Neural cell (in vitro differentiated cells): ENCODE results near the gene STX8. TPM values are rescaled to one million over a fixed set of nuclear protein-coding genes. Genes with fewer than 3 reads are reported as not detected.

ENCODE experiments used
- H2AFZ ChIP-seq: fragments of 200-600, 300-800 bp; sonication (generic), shearing (Covaris generic); 2 replicates; pipeline ENCODE4 v1.6.0; 2014; ENCODE audit warnings: low read depth, mild to moderate bottlenecking, antibody characterized with exemption, low read length, moderate library complexity
- H3F3A ChIP-seq: fragments of 200-600 bp; shearing (Covaris generic); 2 replicates; pipeline ENCODE4 v1.6.1; 2016; ENCODE audit warnings: mild to moderate bottlenecking, moderate library complexity, mixed read lengths, antibody characterized with exemption, low read length; ENCODE audit not compliant: insufficient read depth, poor library complexity, severe bottlenecking
- H3K27ac ChIP-seq: fragments of 200-600, 300-800 bp; sonication (generic), shearing (Covaris generic); 2 replicates; pipeline ENCODE4 v1.5.1; 2014; ENCODE audit warnings: mild to moderate bottlenecking, low read length, moderate library complexity
- H3K27me3 ChIP-seq: fragments of 300-800, 200-600 bp; sonication (generic), shearing (Covaris generic); 2 replicates; pipeline ENCODE4 v1.6.0; 2014; ENCODE audit warnings: mild to moderate bottlenecking, low read depth, low read length, moderate library complexity; ENCODE audit not compliant: insufficient read depth
- H3K36me3 ChIP-seq: fragments of 300-800, 200-600 bp; sonication (generic), shearing (Covaris generic); 2 replicates; pipeline ENCODE4 v1.5.1; 2014; ENCODE audit warnings: mild to moderate bottlenecking, antibody characterized with exemption, low read length, moderate library complexity; ENCODE audit not compliant: insufficient read depth
- H3K4me2 ChIP-seq: fragments of 300-800, 200-600 bp; sonication (generic), shearing (Covaris generic); 2 replicates; pipeline ENCODE4 v1.6.0; 2014; ENCODE audit warnings: mild to moderate bottlenecking, low read length
- H3K4me3 ChIP-seq: fragments of 300-800, 200-600 bp; sonication (generic), shearing (Covaris generic); 2 replicates; pipeline ENCODE4 v1.5.1; 2014; ENCODE audit warnings: mild to moderate bottlenecking, low read length, moderate library complexity
- H3K79me2 ChIP-seq: fragments of 200-600 bp; shearing (Covaris generic); replicated peaks from 2 replicates; pipeline ENCODE4 v1.6.0; 2014; ENCODE audit warnings: mild to moderate bottlenecking, low read length, moderate library complexity; ENCODE audit not compliant: insufficient read depth
- H3K9ac ChIP-seq: fragments of 300-800, 200-600 bp; sonication (generic), shearing (Covaris generic); 2 replicates; pipeline ENCODE4 v1.6.1; 2016; ENCODE audit warnings: mild to moderate bottlenecking, low read length, mixed read lengths
- H3K9me2 ChIP-seq: fragments of 200-600 bp; shearing (Covaris generic); 2 replicates; pipeline ENCODE4 v1.6.1; 2016; ENCODE audit warnings: mild to moderate bottlenecking, low read length, mixed read lengths; ENCODE audit not compliant: insufficient read depth
- H3K9me3 ChIP-seq: fragments of 200-600, 300-800 bp; sonication (generic), shearing (Covaris generic); 2 replicates; pipeline ENCODE4 v1.6.1; 2016; ENCODE audit warnings: mild to moderate bottlenecking, mixed run types, low read length, moderate library complexity, mixed read lengths
- H4K20me1 ChIP-seq: fragments of 200-600 bp; shearing (Covaris generic); 2 replicates; pipeline ENCODE4 v1.6.1; 2016; ENCODE audit warnings: mild to moderate bottlenecking, mixed run types; ENCODE audit not compliant: insufficient read depth
- CTCF ChIP-seq: fragments of 450-650 bp; IDR thresholded peaks from 2 replicates; pipeline ENCODE4 v1.5.1; 2014; ENCODE audit warnings: antibody characterized with exemption, mild to moderate bottlenecking, moderate library complexity; ENCODE audit not compliant: poor library complexity, severe bottlenecking
- EP300 ChIP-seq: fragments of 450-650 bp; conservative IDR thresholded peaks from 2 replicates; pipeline ENCODE4 v1.6.1; 2014; ENCODE audit warnings: antibody characterized with exemption, mild to moderate bottlenecking, moderate library complexity; ENCODE audit not compliant: poor library complexity, severe bottlenecking
- EZH2 ChIP-seq: fragments of 200-600, 300-800 bp; shearing (Covaris generic), sonication (generic); IDR thresholded peaks from 2 replicates; pipeline ENCODE4 v1.6.1; 2014; ENCODE audit warnings: antibody characterized with exemption, low read length, borderline replicate concordance, mild to moderate bottlenecking; ENCODE audit not compliant: insufficient read depth, poor library complexity, severe bottlenecking
- MXI1 ChIP-seq: fragments of 450-650 bp; conservative IDR thresholded peaks from 2 replicates; pipeline ENCODE4 v1.6.1; 2014; ENCODE audit warnings: antibody characterized with exemption, mild to moderate bottlenecking; ENCODE audit not compliant: poor library complexity, severe bottlenecking
- POLR2AphosphoS5 ChIP-seq: IDR thresholded peaks from 2 replicates; pipeline ENCODE4 v1.6.1; 2012
- RAD21 ChIP-seq: fragments of 450-650 bp; conservative IDR thresholded peaks from 2 replicates; pipeline ENCODE4 v1.6.1; 2014; ENCODE audit warnings: antibody characterized with exemption, mild to moderate bottlenecking, moderate library complexity
- SMC3 ChIP-seq: fragments of 450-650 bp; conservative IDR thresholded peaks from 2 replicates; pipeline ENCODE4 v1.6.1; 2014; ENCODE audit warnings: antibody characterized with exemption, mild to moderate bottlenecking, moderate library complexity; ENCODE audit not compliant: poor library complexity
- polyA plus RNA-seq: library from polyadenylated mRNA; depleted of rRNA; stranded (reverse); fragments of >200 nt; gene quantifications from 2 replicates; pipeline ENCODE4 v1.2.3, GENCODE V29; 2014
- TF ChIP-seq, protein P1 (sequence below): IDR thresholded peaks from 2 replicates; pipeline ENCODE4 v1.6.1; 2012; ENCODE audit warnings: borderline replicate concordance

The STX8 gene
- polyA plus RNA-seq, 1 donor from 2014 or later: 100 TPM

- TF ChIP-seq POLR2AphosphoS5: no peak
- peak; percentile 28 for TF ChIP-seq EP300
- no peak for TF ChIP-seq MXI1
- TF ChIP-seq, protein P1, sequence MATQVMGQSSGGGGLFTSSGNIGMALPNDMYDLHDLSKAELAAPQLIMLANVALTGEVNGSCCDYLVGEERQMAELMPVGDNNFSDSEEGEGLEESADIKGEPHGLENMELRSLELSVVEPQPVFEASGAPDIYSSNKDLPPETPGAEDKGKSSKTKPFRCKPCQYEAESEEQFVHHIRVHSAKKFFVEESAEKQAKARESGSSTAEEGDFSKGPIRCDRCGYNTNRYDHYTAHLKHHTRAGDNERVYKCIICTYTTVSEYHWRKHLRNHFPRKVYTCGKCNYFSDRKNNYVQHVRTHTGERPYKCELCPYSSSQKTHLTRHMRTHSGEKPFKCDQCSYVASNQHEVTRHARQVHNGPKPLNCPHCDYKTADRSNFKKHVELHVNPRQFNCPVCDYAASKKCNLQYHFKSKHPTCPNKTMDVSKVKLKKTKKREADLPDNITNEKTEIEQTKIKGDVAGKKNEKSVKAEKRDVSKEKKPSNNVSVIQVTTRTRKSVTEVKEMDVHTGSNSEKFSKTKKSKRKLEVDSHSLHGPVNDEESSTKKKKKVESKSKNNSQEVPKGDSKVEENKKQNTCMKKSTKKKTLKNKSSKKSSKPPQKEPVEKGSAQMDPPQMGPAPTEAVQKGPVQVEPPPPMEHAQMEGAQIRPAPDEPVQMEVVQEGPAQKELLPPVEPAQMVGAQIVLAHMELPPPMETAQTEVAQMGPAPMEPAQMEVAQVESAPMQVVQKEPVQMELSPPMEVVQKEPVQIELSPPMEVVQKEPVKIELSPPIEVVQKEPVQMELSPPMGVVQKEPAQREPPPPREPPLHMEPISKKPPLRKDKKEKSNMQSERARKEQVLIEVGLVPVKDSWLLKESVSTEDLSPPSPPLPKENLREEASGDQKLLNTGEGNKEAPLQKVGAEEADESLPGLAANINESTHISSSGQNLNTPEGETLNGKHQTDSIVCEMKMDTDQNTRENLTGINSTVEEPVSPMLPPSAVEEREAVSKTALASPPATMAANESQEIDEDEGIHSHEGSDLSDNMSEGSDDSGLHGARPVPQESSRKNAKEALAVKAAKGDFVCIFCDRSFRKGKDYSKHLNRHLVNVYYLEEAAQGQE: no peak
- TF ChIP-seq RAD21: no peak
- TF ChIP-seq EZH2: no peak
- no peak for TF ChIP-seq SMC3
- TF ChIP-seq CTCF: no peak
Observed at GRCh38 chr17:9519583-9520272, 55.9 kb downstream of the STX8 start.

DNA sequence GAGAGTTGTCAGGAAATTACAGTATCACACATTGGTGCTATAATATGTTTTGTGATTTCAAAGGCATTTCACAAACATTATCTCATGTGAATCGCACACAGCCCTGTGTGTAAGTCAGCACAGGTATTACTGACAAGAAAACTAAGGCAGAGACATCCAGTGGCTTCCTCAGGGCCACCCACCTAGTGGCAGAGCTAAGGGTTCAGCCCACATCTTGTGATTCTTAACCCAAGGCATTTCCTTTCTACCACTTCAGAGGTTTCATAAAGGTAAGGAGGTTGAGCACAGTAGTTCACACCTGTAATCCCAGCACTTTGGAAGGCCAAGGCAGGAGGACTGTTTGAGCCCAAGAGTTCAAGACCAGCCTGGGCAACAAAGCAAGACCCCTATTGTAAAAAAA lies 58.2 kb downstream of the STX8 start:
- Histone ChIP-seq H3K36me3 (no peaks in the 10 kb centered on the region), H3K9me3 (no peaks in the 10 kb centered on the region), H3K4me2 (no peak overlapping the region), H3K4me3 (no peak overlapping the region), H3K27me3 (no peaks in the 10 kb centered on the region), H2AFZ (no peak overlapping the region), H3K9me2 (no peaks in the 10 kb centered on the region), H3K79me2 (no peaks in the 10 kb centered on the region), H3K27ac (no peak overlapping the region), H4K20me1 (no peaks in the 10 kb centered on the region), H3F3A (no peaks in the 10 kb centered on the region), H3K9ac (no peak overlapping the region)
- TF ChIP-seq EP300 (no peak), MXI1 (no peak)

More at GRCh38 chr17:9519583-9520272, 55.9 kb downstream of the STX8 start:
- Histone ChIP-seq H2AFZ (no peak overlapping the region), H3K9me2 (no peaks in the 10 kb centered on the region), H3K4me3 (peak overlapping the region; percentile 5), H3K4me2 (no peak overlapping the region), H3F3A (no peaks in the 10 kb centered on the region), H3K36me3 (no peaks in the 10 kb centered on the region), H3K27ac (no peak overlapping the region), H3K9me3 (no peaks in the 10 kb centered on the region), H3K79me2 (no peaks in the 10 kb centered on the region), H3K9ac (peak overlapping the region; percentile 6), H3K27me3 (no peaks in the 10 kb centered on the region), H4K20me1 (no peaks in the 10 kb centered on the region)
